NCI-H446 (cell line): ENCODE measurements around the gene SRPRA.
"Not testable (repeated sequence)": the region's sequence is repeated elsewhere in the genome, so short reads cannot be mapped to it uniquely, and the experiment has no call there.

Source experiments
- DNase-seq, 2 experiments: peaks; one replicate each; lab custom pipeline; 2025; lab: John Stamatoyannopoulos, UW

The SRPRA gene, protein sequence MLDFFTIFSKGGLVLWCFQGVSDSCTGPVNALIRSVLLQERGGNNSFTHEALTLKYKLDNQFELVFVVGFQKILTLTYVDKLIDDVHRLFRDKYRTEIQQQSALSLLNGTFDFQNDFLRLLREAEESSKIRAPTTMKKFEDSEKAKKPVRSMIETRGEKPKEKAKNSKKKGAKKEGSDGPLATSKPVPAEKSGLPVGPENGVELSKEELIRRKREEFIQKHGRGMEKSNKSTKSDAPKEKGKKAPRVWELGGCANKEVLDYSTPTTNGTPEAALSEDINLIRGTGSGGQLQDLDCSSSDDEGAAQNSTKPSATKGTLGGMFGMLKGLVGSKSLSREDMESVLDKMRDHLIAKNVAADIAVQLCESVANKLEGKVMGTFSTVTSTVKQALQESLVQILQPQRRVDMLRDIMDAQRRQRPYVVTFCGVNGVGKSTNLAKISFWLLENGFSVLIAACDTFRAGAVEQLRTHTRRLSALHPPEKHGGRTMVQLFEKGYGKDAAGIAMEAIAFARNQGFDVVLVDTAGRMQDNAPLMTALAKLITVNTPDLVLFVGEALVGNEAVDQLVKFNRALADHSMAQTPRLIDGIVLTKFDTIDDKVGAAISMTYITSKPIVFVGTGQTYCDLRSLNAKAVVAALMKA

DNA sequence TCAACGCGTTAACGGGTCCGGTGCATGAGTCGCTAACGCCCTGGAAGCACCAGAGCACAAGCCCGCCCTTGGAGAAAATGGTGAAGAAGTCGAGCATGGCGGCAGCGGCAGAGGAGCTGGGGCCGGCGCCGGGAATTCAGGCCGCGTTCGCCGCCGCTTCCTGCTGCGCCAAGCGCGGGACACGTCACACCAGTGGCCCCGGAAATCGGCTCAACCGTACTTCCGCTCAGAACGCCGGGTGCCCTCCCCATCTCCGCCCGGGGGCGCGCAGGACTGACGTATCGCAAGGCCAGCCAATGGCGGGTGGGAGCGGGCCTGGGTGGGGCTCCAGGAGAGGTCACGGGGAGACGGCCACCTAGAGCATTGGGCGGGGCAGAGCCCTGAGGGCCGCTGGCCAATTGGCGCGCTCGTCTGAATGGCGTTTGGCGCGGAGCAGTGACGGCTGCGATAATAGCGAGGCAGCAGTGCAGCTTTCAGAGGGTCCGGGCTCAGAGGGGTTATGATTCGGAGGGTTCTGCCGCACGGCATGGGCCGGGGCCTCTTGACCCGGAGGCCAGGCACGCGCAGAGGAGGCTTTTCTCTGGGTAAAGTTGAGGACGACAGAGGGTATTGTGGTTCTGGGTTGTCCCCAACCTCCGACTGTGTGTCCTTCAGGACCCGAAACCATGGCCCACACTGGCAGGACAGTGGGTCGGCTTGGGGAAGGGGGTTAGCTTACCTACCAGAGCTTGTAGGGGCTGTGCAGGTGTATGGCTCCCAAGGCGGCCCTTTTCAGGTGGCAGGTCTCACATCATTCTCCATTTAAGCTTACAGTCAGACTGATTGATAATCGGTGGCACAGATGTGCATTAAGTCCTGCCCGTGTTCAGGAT lies at the start of gene SRPRA, which contains the start of gene FOXRED1:
SRPRA (minus strand) TSS at position 188 of the 872 bp plus-strand sequence; CDS start at position 97, 91 bp downstream.
FOXRED1 (plus strand) TSS at position 447 of the 872 bp plus-strand sequence; CDS start at position 500, 53 bp downstream.
- peak; percentile 98 to 99 for DNase-seq

DNA sequence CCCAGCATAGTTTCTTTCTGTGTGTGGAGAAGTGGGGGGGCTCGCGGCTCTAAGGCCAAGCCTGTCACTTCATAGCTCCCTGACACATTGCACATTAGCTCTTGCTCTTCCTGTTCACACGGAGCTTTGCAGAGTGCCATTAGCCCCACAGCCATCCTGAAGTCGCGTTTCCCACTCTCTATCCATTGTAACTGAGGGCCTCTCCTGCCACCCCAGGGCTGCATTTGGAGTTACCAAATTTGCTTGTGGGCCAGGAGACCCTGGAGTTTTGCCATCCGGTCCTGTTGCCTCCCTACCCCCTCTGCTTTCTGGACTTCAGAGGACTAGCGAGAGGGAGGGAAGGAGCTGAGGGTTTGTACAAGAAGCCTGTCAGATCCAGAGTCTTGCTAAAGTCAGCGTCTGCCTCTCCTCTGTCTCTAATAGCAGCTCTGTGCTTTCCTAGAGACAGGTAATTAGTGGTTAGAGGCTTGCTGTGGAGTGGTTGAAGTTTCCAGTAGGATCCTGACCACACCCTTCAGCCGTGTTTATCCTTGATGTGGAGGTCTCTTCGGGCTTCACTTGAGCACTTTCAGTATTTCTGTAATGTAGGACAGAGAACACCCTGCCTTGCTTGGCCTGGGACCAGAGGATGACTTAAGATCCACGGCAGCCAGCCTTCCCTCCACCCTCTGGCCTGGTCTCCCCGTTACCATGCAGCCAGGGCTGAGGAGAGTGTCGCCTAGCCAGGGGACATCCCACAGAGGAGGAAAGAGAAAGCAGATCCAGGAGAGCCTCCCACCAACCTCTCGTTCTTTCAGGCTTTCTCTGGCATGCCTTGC lies 49.3 kb upstream of the SRPRA start:
- peak; percentile 51 to 54 for DNase-seq

- DNase-seq, result no peak
These were observed 48.7 kb upstream of the SRPRA start for GRCh38 chr11:126317432-126317755.

DNA sequence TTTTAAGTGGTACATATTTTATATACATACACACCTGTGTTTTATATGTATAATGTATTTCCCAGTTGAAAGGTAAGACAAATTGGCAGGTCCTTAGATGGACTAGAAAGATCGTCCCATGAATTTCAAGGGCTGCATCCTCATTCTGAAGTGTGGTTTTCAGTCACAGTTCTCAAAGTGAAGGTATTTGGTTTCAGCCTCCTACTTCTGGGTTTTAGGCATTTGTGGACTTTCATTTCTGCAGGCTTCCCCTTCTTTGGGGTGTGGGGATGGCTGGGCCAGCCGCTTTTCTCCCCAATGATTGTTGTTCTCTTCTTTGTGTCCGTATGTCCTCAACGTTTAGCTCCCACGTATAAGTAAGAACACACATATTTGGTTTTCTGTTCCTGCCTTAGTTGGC lies 45.1 kb upstream of the SRPRA start:
- no peak for DNase-seq

GRCh38 chr11:126312961-126313360 lies 44.3 kb upstream of the SRPRA start:
- no peak for DNase-seq

- DNase-seq, result no peak
These were observed 43.0 kb upstream of the SRPRA start for GRCh38 chr11:126311401-126312291.

DNA sequence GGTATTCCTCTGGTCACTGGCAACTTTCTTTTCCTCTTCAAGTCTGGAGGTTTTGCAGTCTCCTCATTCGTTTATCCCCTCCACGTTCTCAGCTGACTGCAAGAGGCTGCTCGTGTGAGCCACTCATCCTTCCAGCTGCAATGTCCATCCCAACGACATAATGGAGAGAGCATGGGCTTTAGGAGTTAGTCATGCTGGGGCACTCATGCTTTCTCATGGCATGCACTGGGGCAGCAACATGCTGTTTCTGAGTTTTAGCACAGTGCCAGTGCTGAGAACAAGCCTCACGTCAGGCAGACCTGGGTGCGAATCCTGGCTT lies 42.3 kb upstream of the SRPRA start:
- no peak for DNase-seq

DNA sequence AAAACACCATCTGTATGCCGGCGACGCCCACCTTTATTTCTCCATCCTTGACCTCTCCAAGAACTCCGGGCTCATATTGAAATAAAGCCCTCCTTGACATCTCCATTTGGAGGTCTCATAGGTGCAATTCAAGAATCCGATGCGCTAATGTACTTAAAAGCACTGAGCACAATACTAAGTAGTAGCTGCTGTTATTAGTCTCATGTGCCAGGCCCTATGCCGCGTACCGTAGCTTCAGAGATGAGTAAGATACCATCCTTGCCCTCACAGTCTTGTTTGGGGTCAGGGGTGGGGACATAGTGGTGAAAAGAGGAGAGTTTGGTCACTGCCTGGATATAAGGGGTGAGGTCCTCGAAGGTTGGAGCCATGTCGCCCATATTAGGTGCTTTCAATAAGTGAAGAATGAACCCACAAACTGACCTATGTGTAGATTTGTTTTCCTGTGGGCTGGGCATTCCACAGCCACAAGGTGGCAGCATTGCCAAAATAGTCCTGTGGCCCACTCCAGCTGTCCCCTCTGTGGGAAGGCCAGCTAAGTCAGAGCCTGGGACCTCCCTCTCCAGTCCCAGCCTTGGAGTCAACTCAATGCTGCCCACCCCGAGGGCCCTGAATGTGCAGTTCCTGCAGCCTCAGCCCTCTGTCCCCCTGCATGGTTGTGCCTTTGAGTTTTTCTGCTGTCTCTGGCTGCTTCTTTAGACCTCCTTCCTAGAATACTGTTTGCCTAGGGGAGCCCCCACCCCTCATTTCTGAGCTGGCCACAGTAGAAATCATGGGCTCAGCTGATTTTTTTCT lies 41.7 kb upstream of the SRPRA start:
- peak; percentile 67 to 85 for DNase-seq

DNA sequence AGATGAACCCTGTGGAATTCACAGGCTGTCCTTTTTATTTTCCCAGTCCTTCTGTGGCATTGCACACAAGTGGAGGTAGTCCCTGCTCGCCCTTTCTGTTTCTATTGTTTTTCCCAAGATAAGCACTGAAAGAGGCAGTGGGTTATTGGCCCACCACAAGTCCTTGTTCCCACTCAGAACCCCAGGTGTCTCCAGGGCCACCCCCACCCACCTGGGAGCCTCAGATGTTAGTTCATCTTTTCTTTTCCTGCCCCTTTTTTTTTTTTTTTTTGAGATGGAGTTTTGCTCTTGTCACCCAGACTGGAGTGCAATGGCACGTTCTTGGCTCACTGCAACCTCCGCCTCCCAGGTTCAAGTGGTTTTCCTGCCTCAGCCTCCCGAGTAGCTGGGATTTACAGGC lies 40.1 kb upstream of the SRPRA start:
- not testable (repeated sequence) for DNase-seq

DNA sequence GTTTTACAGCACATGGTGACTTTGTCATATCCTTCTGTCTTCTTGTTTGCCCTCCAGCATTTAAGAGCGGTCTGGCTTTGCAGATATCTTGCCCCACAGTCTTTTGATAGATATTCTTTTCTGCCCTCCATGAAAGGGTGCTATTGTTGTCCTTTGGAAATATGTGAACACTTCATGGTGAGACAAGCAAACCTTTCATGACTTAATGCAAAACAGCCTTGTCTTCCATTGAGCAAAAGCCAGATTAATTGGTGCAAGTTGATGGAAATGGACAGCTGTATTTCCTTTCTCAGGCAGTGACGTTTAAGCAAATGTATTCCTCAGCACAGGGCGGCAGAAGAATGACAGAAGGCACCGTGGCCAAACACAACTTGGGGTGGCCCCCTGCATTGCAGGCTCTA lies 39.6 kb upstream of the SRPRA start:
- DNase-seq, result no peak

DNA sequence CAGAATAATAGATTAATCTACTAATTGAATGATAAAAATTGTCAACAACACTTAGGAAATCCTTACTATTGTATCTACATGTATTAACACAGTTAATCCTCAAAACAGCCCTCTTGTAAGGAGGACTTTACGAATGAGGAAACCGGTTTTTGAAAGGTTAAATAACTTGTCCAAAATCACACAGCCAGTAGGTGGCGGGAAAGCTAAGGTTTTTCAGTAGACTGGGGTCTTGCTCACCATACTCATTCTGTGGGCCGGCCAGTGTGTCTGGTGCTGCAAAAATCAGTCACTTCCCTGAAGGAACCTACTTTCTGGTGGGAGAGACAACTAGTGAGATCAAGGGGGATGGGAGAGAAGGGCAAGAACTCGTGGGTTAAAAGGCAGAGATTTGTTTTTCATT lies 39.0 kb upstream of the SRPRA start:
- DNase-seq, result peak; percentile 13 to 62

- no peak for DNase-seq
These were observed 37.0 kb upstream of the SRPRA start for GRCh38 chr11:126305699-126306098.

- peak in 1 of 2 experiments; percentile 50 for DNase-seq
These were observed 35.9 kb upstream of the SRPRA start for GRCh38 chr11:126304457-126305075.

DNA sequence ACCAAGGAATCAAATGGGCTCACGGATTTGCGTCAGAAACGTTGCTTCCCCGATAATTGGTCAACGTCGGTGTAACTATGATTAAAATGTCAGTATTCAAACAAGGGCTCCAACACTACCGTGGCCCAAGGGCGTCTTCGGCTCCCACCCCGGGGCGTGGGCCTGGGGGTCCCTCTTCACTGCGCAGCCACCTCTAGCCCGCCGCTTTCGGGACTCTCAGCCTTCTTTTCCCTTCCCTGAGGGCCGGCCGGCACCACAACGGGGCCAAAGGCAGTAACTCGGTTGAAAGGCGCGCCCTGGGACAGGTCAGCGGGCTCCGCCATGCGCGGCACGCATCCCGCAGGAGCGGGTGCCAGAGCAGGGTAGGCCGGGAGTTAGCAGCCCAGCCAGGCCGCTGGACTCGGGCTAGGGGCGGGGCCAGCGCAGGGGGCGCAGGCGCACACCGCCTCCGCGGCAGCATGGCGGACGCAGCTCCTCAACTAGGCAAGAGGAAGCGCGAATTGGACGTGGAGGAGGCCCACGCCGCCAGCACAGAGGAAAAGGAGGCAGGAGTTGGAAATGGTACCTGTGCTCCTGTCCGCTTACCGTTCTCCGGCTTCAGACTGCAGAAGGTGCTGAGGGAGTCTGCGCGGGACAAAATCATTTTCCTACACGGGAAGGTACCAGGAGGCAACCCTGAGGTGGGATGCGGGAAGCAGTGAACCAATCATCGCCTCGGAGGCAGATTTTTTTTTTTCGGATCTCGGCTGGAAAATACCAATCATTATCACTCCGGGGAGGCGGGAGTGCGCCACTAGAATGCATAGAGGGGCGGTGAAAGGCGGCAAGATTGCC lies 35.1 kb upstream of the SRPRA start, which contains the start of gene DCPS:
DCPS (plus strand) TSS at position 438 of the 834 bp plus-strand sequence; CDS start at position 459, 21 bp downstream.
- peak; percentile 86 to 95 for DNase-seq

- DNase-seq, result no peak
These were observed 28.3 kb upstream of the SRPRA start for GRCh38 chr11:126297004-126297403.

DNA sequence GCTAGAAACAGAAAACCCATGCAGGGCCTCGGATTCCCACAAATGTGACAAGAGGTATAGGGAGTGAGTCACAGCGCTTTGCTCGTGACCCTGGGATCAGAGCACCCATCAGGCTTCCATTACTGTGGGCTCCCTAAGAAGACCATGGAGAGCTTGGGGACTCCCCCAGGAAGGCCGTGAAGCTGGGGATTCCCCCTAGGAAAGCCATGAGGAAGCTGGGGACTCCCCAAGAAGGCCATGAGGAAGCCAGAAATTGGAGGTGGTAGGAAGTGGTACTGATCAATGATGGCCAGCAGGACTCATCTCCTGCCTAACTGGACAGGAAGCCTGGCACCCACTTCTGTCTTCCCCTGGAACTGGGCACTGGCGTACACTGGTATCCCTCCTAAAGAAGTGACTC lies 25.0 kb upstream of the SRPRA start:
- DNase-seq, result no peak

GRCh38 chr11:126290887-126291286 lies 22.2 kb upstream of the SRPRA start:
- no peak for DNase-seq

DNA sequence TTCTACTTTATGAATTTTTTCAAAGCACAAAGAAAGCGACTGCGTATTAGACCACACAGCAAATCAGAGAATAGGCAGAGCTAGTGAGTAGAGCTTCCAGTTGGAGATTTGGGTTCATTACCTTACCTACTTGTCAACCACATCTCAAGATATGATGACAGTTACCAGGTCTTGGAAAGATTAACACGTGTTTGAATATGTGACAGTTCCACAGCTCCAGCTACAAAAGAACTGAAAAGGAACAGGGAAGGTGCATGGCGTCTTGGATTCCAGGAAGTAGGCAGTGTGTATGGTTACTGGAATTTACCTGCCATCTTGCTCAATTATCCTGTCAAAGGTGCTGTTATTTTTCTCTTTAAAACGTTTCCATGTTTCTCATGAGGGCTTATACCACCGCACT lies 19.5 kb upstream of the SRPRA start:
- no peak for DNase-seq
